HCT116 (cell line): ENCODE data around the gene TTYH1. TPM values are rescaled to one million over a fixed set of nuclear protein-coding genes. Genes with fewer than 3 reads are reported as not detected.

Experiments
- ATAC-seq: fragments of 200-7000 bp; cut with Tn5 transposase; 2 replicates; pipeline ENCODE4 v1.9.1; 2020; ENCODE audit warnings: mild to moderate bottlenecking, moderate library complexity
- BruUV-seq: library from RNA; stranded (reverse); fragments of 400-500 nt; replicated peaks from 2 replicates; lab custom pipeline; 2021; lab: Mats Ljungman, UMichigan
- CTCF ChIA-PET: fragments of 300-600 bp; sonication (Branson Sonifier 250); formaldehyde crosslinking; loops from one replicate; lab custom pipeline; 2021; ENCODE audit warnings: antibody characterized with exemption; lab: Charles Lee
- POLR2A ChIA-PET: fragments of 300-600, 350-600 bp; sonication (Branson Sonifier 250); formaldehyde crosslinking; loops from one replicate; lab custom pipeline; 2021; ENCODE audit warnings: antibody characterized with exemption; lab: Charles Lee
- RAD21 ChIA-PET, 2 experiments: fragments of 300-600 bp; sonication (Branson Sonifier 250); formaldehyde crosslinking; loops; one replicate each; lab custom pipeline; 2023; ENCODE audit warnings: low total read pairs in 2 of 2; ENCODE audit not compliant: uncharacterized antibody in 2 of 2, unreplicated experiment in 2 of 2, low non-redundant PET in 1 of 2; lab: Charles Lee
- DNase-seq: peaks from one replicate; pipeline ENCODE4 v3.0.0-alpha.2; 2010; ENCODE audit warnings: low read depth, low spot score
- H2AFZ ChIP-seq: fragments of 200-600 bp; shearing (Covaris generic), sonication (generic); 2 replicates; pipeline ENCODE4 v1.6.1; 2017; ENCODE audit warnings: low read depth, mixed run types, mixed read lengths, antibody characterized with exemption, low read length; ENCODE audit not compliant: poor library complexity, severe bottlenecking
- H3K27ac ChIP-seq: 2 replicates; pipeline ENCODE4 v1.5.1; 2012; ENCODE audit warnings: low read depth, low read length
- H3K27me3 ChIP-seq: fragments of 200-600 bp; sonication (generic); 2 replicates; pipeline ENCODE4 v1.6.1; 2016; ENCODE audit warnings: mixed run types, low read length, mixed read lengths; ENCODE audit not compliant: insufficient read depth
- H3K36me3 ChIP-seq, 2 experiments: fragments of 200-500 bp in 1 of 2; fragments of 200-600 bp in 1 of 2; sonication (Bioruptor generic) in 1 of 2; sonication (generic) in 1 of 2; 2 replicates each; pipeline versions ENCODE4 v1.5.1 to v1.6.1; 2014 to 2016; ENCODE audit warnings: low read length in 2 of 2, inconsistent platforms in 1 of 2, mixed read lengths in 1 of 2, mixed run types in 1 of 2; ENCODE audit not compliant: insufficient read depth in 2 of 2, control insufficient read depth in 1 of 2
- H3K4me1 ChIP-seq, 2 experiments: fragments of 200-600 bp in 1 of 2; sonication (generic) in 1 of 2; 2 replicates each; pipeline versions ENCODE4 v1.5.1 to v1.6.1; 2012 to 2017; ENCODE audit warnings: low read length in 2 of 2, inconsistent platforms in 1 of 2, mild to moderate bottlenecking in 1 of 2, mixed read lengths in 1 of 2, mixed run types in 1 of 2, moderate library complexity in 1 of 2; ENCODE audit not compliant: insufficient read depth in 2 of 2, control insufficient read depth in 1 of 2
- H3K4me2 ChIP-seq: fragments of 200-600 bp; sonication (generic); 2 replicates; pipeline ENCODE4 v1.6.1; 2017; ENCODE audit warnings: mixed run types, low read length, mixed read lengths
- H3K4me3 ChIP-seq, 2 experiments: fragments of 200-600 bp in 1 of 2; sonication (generic) in 1 of 2; replicated peaks in 1 of 2; 2 replicates each; pipeline ENCODE4 v1.5.1; 2011 to 2016; ENCODE audit warnings: low read length in 2 of 2, control low read depth in 1 of 2, low read depth in 1 of 2, mild to moderate bottlenecking in 1 of 2, mixed read lengths in 1 of 2, mixed run types in 1 of 2
- H3K79me2 ChIP-seq: fragments of 200-600 bp; sonication (generic); 2 replicates; pipeline ENCODE4 v1.6.1; 2017; ENCODE audit warnings: mild to moderate bottlenecking, mixed run types, low read length, moderate library complexity, mixed read lengths; ENCODE audit not compliant: insufficient read depth
- H3K9ac ChIP-seq: fragments of 200-600 bp; sonication (generic); 2 replicates; pipeline ENCODE4 v1.6.1; 2016; ENCODE audit warnings: low read length, mixed read lengths
- H3K9me2 ChIP-seq: fragments of 200-600 bp; sonication (generic), shearing (Covaris generic); 2 replicates; pipeline ENCODE4 v1.6.1; 2017; ENCODE audit warnings: mixed run types, mild to moderate bottlenecking, moderate library complexity; ENCODE audit not compliant: insufficient read depth
- H3K9me3 ChIP-seq, 2 experiments: fragments of 200-500 bp in 1 of 2; fragments of 200-600 bp in 1 of 2; sonication (Bioruptor generic) in 1 of 2; sonication (generic) in 1 of 2; 2 replicates each; pipeline ENCODE4 v1.6.1; 2014 to 2017; ENCODE audit warnings: low read length in 2 of 2, mixed read lengths in 2 of 2, inconsistent platforms in 1 of 2, low read depth in 1 of 2, mild to moderate bottlenecking in 1 of 2, mixed run types in 1 of 2, moderate library complexity in 1 of 2; ENCODE audit not compliant: control insufficient read depth in 1 of 2, insufficient read depth in 1 of 2
- H4K20me1 ChIP-seq: fragments of 200-600 bp; sonication (generic), shearing (Covaris generic); 2 replicates; pipeline ENCODE4 v1.6.1; 2017; ENCODE audit warnings: mixed run types, mild to moderate bottlenecking, moderate library complexity; ENCODE audit not compliant: insufficient read depth
- ATF3 ChIP-seq: IDR thresholded peaks from 2 replicates; pipeline ENCODE4 v1.6.1; 2012
- CBX3 ChIP-seq: IDR thresholded peaks from 2 replicates; pipeline ENCODE4 v1.6.1; 2012; ENCODE audit warnings: low read depth
- CEBPB ChIP-seq: IDR thresholded peaks from 2 replicates; pipeline ENCODE4 v1.6.1; 2012; ENCODE audit warnings: low read depth
- CTCF ChIP-seq, 3 experiments: fragments of 200-600 bp in 1 of 3; sonication (generic) in 1 of 3; IDR thresholded peaks in 2 of 3; conservative IDR thresholded peaks in 1 of 3; 2 replicates each; pipeline ENCODE4 v1.5.1; 2012 to 2017; ENCODE audit warnings: low read depth in 2 of 3, low read length in 2 of 3, antibody characterized with exemption in 1 of 3, borderline replicate concordance in 1 of 3, control low read depth in 1 of 3, mild to moderate bottlenecking in 1 of 3, mixed read lengths in 1 of 3, mixed run types in 1 of 3, moderate library complexity in 1 of 3; ENCODE audit not compliant: insufficient read depth in 1 of 3
- EGR1 ChIP-seq: IDR thresholded peaks from 2 replicates; pipeline ENCODE4 v1.6.1; 2012; ENCODE audit warnings: low read depth
- EZH2 ChIP-seq: fragments of 200-600 bp; sonication (generic); IDR thresholded peaks from 2 replicates; pipeline ENCODE4 v1.6.1; 2017; ENCODE audit warnings: antibody characterized with exemption, mixed run types
- EZH2phosphoT487 ChIP-seq: fragments of 200-600 bp; IDR thresholded peaks from 2 replicates; pipeline ENCODE4 v1.6.1; 2018; ENCODE audit warnings: antibody characterized with exemption, borderline replicate concordance
- FOSL1 ChIP-seq: IDR thresholded peaks from 2 replicates; pipeline ENCODE4 v1.6.1; 2012; ENCODE audit warnings: low read depth
- JUND ChIP-seq: IDR thresholded peaks from 2 replicates; pipeline ENCODE4 v1.6.1; 2012
- POLR2A ChIP-seq: IDR thresholded peaks from 2 replicates; pipeline ENCODE4 v1.7.0; 2011; ENCODE audit warnings: borderline replicate concordance; ENCODE audit not compliant: insufficient read depth, insufficient read length; ENCODE audit errors: extremely low read depth
- POLR2AphosphoS5 ChIP-seq: IDR thresholded peaks from 2 replicates; pipeline ENCODE4 v1.6.1; 2011; ENCODE audit warnings: mild to moderate bottlenecking, low read depth, low read length, moderate library complexity
- RAD21 ChIP-seq: IDR thresholded peaks from 2 replicates; pipeline ENCODE4 v1.6.1; 2012; ENCODE audit warnings: low read depth, mild to moderate bottlenecking
- REST ChIP-seq: IDR thresholded peaks from 2 replicates; pipeline ENCODE4 v1.6.1; 2012; ENCODE audit warnings: low read depth
- SIN3A ChIP-seq: IDR thresholded peaks from 2 replicates; pipeline ENCODE4 v1.6.1; 2012; ENCODE audit warnings: low read depth
- SP1 ChIP-seq: IDR thresholded peaks from 2 replicates; pipeline ENCODE4 v1.6.1; 2012; ENCODE audit warnings: low read depth
- SRF ChIP-seq: IDR thresholded peaks from 2 replicates; pipeline ENCODE4 v1.6.1; 2012; ENCODE audit warnings: low read depth
- YY1 ChIP-seq: IDR thresholded peaks from 2 replicates; pipeline ENCODE4 v1.6.1; 2011; ENCODE audit warnings: low read length, low read depth, moderate library complexity, mild to moderate bottlenecking; ENCODE audit not compliant: insufficient replicate concordance; ENCODE audit errors: extremely low read depth
- ZBTB33 ChIP-seq: IDR thresholded peaks from 2 replicates; pipeline ENCODE4 v1.6.1; 2011; ENCODE audit warnings: mild to moderate bottlenecking, low read length, moderate library complexity; ENCODE audit not compliant: insufficient replicate concordance; ENCODE audit errors: extremely low read depth
- ZFX ChIP-seq: fragments of 450-650 bp; IDR thresholded peaks from 2 replicates; pipeline ENCODE4 v1.6.1; 2017
- intact Hi-C: fragments of 100-400 bp; cut with micrococcal nuclease; formaldehyde crosslinking; loops from 2 replicates; pipeline ENCODE4 v1.10.0; 2022
- total RNA-seq: library from RNA; stranded (reverse); gene quantifications from one replicate; pipeline ENCODE4 v1.2.1, GENCODE V29; 2021; ENCODE audit not compliant: unreplicated experiment

Gene TTYH1
- total RNA-seq, 1 experiment from 2014 or later: 0.37 TPM

- Histone ChIP-seq H3K36me3 (peaks cover 0 to 5% of the 10 kb centered on the region in 2 experiments; a peak in 1 of 4 replicates), H2AFZ (no peak overlapping the region), H3K27me3 (no peaks in the 10 kb centered on the region), H3K4me1 (peaks cover 20 to 30% of the 10 kb centered on the region in 2 experiments), H3K4me3 (no peak overlapping the region), H3K27ac (no peak overlapping the region), H3K9me3 (no peaks in the 10 kb centered on the region), H4K20me1 (no peaks in the 10 kb centered on the region), H3K4me2 (no peak overlapping the region), H3K79me2 (no peaks in the 10 kb centered on the region), H3K9ac (no peak overlapping the region), H3K9me2 (no peaks in the 10 kb centered on the region)
- CTCF ChIA-PET: no interaction called here
- no TSS peak for BruUV-seq
- TF ChIP-seq CEBPB: no peak
- no peak for TF ChIP-seq REST
- no peak for TF ChIP-seq FOSL1
- no peak for TF ChIP-seq EZH2phosphoT487
- TF ChIP-seq RAD21: no peak
- no peak for TF ChIP-seq SRF
- TF ChIP-seq CBX3: no peak
- no peak for TF ChIP-seq EZH2
- no peak for TF ChIP-seq JUND
- no peak for TF ChIP-seq SIN3A
- no peak for TF ChIP-seq CTCF (IDR thresholded peaks at IDR 0.05 in 2 of 3, conservative IDR thresholded peaks at IDR 0.05 in 1 of 3; ENCODE audit: borderline replicate concordance in 1 of 3, insufficient read depth in 1 of 3, low read depth in 2 of 3, low read length in 2 of 3)
- no peak for TF ChIP-seq ZFX
- TF ChIP-seq ATF3: no peak
- TF ChIP-seq ZBTB33: no peak
- no peak for TF ChIP-seq POLR2A
- no peak for TF ChIP-seq YY1
- no peak for TF ChIP-seq SP1
- TF ChIP-seq POLR2AphosphoS5: no peak
- no peak for TF ChIP-seq EGR1
- ATAC-seq (no peak), DNase-seq (no peak)
- RAD21 ChIA-PET: no interaction called here
- POLR2A ChIA-PET: interaction anchor here (0.9 kb wide), 1 partner anchor 13 kb away, joined by 3 read pairs; the partner anchor contains the start of gene LENG8
- intact Hi-C loops: no loop called here
These were observed 20.8 kb downstream of the TTYH1 start for GRCh38 chr19:54436031-54436523.
